Stimulated activated CD4-positive, alpha-beta T cell treated with anti-CD3 and anti-CD28 coated beads, TNF-alpha, amount 100 ng/mL, for 24 hours (primary cell): ENCODE measurements around the gene ZXDA.
"Not testable (repeated sequence)": the region's sequence is repeated elsewhere in the genome, so short reads cannot be mapped to it uniquely, and the experiment has no call there.

ENCODE experiments used
- DNase-seq, 3 experiments: peaks; one replicate each; pipeline ENCODE4 v3.0.0-alpha.2; 2020; ENCODE audit warnings: low read depth in 3 of 3

ZXDA gene, protein sequence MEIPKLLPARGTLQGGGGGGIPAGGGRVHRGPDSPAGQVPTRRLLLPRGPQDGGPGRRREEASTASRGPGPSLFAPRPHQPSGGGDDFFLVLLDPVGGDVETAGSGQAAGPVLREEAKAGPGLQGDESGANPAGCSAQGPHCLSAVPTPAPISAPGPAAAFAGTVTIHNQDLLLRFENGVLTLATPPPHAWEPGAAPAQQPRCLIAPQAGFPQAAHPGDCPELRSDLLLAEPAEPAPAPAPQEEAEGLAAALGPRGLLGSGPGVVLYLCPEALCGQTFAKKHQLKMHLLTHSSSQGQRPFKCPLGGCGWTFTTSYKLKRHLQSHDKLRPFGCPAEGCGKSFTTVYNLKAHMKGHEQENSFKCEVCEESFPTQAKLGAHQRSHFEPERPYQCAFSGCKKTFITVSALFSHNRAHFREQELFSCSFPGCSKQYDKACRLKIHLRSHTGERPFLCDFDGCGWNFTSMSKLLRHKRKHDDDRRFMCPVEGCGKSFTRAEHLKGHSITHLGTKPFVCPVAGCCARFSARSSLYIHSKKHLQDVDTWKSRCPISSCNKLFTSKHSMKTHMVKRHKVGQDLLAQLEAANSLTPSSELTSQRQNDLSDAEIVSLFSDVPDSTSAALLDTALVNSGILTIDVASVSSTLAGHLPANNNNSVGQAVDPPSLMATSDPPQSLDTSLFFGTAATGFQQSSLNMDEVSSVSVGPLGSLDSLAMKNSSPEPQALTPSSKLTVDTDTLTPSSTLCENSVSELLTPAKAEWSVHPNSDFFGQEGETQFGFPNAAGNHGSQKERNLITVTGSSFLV

GRCh38 chrX:57910287-57910912, at the start of gene ZXDA:
TSS of gene ZXDA (minus strand) at chrX:57910458. CDS start at chrX:57910420, 38 bp downstream.
- DNase-seq, result not testable (repeated sequence)

DNA sequence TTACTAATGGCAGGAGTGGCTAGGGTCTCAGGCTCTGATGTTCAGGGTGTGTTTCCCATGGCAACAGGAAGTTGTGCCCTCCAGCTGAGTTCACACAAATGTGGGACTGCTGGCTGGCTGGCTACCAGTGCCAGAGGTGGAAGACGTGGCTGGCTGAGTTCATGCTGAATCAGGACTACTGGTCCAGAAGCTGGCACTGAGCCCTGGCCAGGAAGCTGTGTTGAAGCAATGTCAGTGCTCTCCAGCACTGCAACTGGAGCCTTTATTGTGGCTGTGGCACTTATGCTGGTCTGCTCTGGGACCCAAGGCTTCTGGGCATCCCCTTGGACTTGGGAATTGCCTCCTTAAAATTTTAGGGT, 42.0 kb upstream of the ZXDA start:
- no peak for DNase-seq

GRCh38 chrX:57951666-57952319, 41.5 kb upstream of the ZXDA start:
- no peak for DNase-seq

DNA sequence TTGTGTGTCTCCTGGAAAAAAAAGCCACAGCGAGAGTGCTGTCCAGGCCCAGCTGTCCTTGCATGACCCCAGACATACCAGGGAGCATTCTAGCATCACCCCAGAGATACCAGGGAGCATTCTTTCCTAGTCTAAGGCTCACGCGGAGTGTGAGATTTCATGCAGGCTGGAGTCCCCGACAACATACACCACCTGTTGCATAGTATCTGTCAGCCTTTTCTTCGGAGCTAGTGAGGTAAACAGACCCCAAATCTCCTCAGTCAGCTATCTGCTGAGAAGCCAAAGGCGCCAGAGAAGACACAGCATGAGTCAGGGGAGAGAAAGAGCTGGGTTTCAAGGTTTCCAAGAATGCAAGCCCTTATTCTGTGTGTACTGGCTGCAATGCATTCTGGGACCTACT, 23.1 kb upstream of the ZXDA start:
- DNase-seq, result no peak

- DNase-seq, result no peak
These were observed 22.0 kb upstream of the ZXDA start for GRCh38 chrX:57932266-57932665.

- DNase-seq, result no peak
These were observed 19.8 kb upstream of the ZXDA start for GRCh38 chrX:57930051-57930450.

DNA sequence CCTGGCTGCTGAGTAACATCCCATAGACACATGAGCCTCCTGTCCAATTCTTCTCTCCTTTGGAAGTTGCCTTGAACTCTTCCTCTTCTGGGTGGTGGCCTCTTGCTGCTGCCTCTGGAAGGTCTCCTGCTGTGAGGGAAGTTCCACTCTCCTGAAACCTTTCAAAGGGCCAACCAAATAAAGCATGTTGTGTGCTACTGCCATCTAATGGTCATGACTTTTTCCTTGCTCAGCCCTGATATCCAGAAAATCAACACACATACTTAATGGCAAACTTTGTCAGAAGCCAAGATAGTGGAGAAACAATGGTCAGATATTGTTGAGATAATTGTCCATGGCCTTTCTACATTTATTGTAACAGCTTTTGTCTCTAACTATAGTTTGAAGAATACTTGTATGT, 19.1 kb upstream of the ZXDA start:
- DNase-seq, result no peak

- DNase-seq, result no peak
These were observed 15.5 kb upstream of the ZXDA start for GRCh38 chrX:57925806-57926205.

GRCh38 chrX:57918750-57919436, 8.6 kb upstream of the ZXDA start:
- DNase-seq, result no peak

DNA sequence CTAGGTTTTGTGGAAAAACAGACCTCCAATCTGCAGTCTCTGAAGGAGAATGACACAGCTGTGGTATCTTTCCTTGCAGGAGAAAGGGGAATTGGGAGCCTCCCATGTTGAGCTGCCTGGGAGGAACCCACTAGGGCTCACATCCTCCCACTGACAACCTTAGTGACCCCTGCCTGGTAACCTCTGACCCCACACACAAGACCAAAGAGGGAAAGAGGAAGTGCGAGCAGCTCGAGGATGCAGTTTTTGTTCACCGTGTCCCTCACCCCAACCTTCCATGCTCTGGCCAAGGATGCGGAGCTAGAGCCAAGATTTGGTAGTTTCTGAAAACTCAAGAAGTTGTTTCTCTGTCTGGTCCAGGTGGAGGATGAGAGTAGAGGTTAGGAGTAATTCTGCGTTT, 5.4 kb upstream of the ZXDA start:
- DNase-seq, result no peak

DNA sequence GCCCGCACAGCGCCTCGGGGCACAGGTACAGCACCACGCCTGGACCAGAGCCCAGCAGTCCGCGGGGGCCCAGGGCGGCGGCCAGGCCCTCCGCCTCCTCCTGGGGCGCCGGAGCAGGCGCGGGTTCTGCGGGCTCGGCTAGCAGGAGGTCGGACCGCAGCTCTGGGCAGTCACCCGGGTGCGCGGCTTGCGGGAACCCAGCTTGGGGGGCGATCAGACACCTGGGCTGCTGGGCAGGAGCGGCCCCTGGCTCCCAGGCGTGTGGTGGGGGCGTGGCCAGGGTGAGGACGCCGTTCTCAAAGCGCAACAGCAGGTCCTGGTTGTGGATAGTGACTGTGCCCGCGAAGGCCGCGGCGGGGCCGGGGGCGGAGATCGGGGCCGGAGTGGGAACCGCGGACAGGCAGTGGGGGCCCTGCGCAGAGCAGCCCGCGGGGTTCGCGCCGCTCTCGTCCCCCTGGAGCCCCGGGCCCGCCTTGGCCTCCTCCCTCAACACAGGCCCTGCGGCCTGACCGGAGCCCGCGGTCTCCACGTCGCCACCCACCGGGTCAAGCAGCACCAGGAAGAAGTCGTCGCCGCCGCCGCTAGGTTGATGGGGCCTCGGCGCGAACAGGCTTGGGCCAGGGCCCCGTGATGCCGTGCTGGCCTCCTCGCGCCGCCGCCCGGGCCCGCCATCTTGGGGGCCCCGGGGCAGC, 517 bp downstream of the ZXDA start:
- peak in 1 of 3 experiments; percentile 2 for DNase-seq

DNA sequence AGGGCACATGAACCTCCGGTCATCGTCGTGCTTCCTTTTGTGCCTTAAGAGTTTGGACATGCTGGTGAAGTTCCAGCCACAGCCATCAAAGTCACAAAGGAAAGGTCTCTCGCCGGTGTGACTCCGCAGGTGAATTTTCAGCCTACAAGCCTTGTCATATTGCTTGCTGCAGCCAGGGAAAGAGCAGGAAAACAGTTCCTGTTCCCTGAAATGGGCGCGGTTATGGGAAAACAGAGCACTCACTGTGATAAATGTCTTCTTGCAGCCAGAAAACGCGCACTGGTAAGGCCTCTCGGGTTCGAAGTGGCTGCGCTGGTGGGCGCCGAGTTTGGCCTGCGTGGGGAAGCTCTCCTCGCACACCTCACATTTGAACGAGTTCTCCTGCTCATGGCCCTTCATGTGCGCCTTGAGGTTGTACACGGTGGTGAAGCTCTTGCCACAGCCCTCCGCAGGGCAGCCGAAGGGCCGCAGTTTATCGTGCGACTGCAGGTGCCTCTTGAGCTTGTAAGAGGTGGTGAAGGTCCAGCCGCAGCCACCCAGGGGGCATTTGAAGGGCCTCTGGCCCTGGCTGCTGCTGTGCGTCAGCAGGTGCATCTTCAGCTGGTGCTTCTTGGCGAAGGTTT, 1.2 kb downstream of the ZXDA start:
- DNase-seq, result not testable (repeated sequence)

DNA sequence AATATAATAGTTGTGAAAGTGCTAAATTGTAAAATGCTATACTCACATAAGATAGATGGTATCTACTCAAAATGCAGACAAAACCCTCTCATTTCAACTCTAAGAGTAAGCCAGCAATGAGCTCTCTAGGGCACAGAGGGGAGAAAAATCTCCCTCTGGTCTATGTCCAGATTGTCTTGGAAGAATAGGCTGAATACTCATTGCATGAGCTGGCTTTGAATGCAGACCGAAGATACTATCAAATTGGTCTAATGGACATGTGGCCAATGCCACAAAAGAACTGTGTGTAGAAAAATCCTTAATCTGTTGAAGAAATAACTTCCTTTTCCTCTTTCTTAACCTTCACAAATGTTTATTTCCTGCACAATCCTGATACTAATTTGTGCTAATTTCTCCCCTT, 3.5 kb downstream of the ZXDA start:
- no peak for DNase-seq

DNA sequence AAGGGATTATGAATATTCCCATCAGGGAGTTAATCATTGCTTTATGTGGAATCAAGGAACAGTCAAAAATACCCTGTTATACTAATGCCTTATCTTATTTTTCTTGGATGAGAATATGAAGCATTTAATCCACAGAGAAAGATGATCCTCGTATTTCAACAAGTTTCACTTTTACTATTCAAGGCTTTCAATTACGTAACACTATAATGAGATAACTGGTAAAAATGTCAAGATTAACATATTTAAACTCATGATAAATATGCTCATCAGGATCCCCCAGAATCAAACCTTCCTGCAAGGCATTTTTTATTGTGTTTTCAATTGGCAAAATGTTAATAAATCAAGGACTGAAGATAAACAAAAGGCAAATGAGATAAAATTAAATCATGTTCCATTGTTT, 5.1 kb downstream of the ZXDA start:
- DNase-seq, result no peak

- no peak for DNase-seq
These were observed 5.9 kb downstream of the ZXDA start for GRCh38 chrX:57904176-57904880.

DNA sequence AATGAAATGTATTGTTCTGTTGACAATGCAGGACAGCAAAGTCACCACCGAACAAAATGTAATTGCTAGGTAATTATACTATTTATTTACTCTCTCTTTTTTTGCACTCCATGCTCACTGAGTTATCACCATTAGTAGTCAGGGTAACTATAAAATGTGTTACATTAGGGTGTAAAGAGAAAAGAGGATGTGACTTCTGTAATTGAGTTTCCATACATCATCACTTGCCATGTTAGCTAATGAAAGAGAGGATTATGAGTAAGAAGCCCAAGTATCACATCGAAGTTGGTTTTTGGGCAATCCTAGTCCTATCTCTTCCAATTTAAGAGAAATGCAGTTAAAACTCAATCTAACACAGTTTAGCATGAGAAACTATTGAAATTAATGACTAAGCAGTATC, 7.6 kb downstream of the ZXDA start:
- no peak for DNase-seq

GRCh38 chrX:57901466-57901865, 8.8 kb downstream of the ZXDA start:
- no peak for DNase-seq

DNA sequence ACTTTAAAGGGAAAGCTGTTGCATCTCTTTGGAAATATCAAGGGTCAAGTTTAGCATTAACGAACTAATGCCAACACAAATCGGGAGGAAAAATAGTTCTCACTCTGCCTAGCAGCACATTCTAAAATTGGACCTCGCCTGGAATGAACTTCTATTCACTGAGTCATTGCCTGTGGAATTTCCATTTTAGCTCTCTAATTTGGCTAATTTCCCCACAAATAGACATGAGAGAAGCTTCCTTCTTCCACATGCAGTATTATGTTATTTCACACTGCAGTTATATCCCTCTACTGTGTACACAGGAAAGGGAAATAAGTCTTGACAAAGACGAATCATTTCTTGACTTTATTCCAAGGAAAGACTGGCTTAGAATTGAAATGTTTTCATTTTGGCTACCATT, 9.3 kb downstream of the ZXDA start:
- no peak for DNase-seq

GRCh38 chrX:57899906-57900305, 10.4 kb downstream of the ZXDA start:
- DNase-seq, result no peak

DNA sequence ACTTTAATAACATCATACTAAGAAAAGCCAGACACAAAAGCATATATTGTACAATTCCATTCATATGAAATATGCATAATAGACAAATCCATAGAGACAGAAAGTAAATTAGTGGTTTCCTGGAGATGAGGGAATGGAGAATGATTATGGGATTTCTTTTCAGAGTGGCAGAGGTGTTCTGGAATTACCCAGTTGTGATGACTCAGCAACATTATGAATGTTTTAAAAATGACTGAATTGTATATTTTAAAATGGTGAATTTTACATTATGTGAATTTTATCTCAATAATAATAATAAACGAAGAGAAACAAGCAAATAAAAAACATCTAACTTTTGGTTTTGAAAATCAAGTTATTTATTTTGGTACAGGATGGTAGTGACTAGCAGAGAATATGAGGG, 11.2 kb downstream of the ZXDA start:
- DNase-seq, result no peak
